ENCODE results near the gene GPR158. TPM values are rescaled to one million over a fixed set of nuclear protein-coding genes. Genes with fewer than 3 reads are reported as not detected.

Gene GPR158
- total and polyA plus RNA-seq, 9 of the 15 experiments (the other 6 are each of a cell fraction or from before 2014, with no cell fraction given): 4.0 to 7.6 (median 5.0) TPM

GRCh38 chr10:25162391-25162790 lies 12.4 kb upstream of the GPR158 start:
- FAIRE-seq (no peak), DNase-seq (ENCODE audit: extremely low read depth in 1 of 4, low spot score in 3 of 4) (no peak), ATAC-seq (no peak)
- 0% methylated on average over 2 of the region's 2 CpGs for WGBS (ENCODE audit: insufficient coverage, low coverage, missing lambda C conversion rate)
- Histone ChIP-seq H3K36me3 (ENCODE audit: control insufficient read depth, insufficient read depth, low read length) (no peaks in the 10 kb centered on the region), H3K4me2 (ENCODE audit: insufficient read depth, low read length) (no peak overlapping the region), H3K9me3 (replicated peaks; ENCODE audit: control insufficient read depth, insufficient read depth, low read depth, low read length) (no peaks in the 10 kb centered on the region), H3K4me1 (replicated peaks in 1 of 2; ENCODE audit: control insufficient read depth in 2 of 2, insufficient read depth in 2 of 2, low read length in 2 of 2) (no peaks in the 10 kb centered on the region), H3K4me3 (no peak overlapping the region), H2AFZ (ENCODE audit: low read depth, low read length) (no peak overlapping the region), H3K27ac (ENCODE audit: extremely low read depth, low read depth, low read length) (no peak overlapping the region), H3K9me1 (ENCODE audit: control insufficient read depth, insufficient read depth, low read length) (no peaks in the 10 kb centered on the region), H3K79me2 (ENCODE audit: control insufficient read depth, insufficient read depth, low read length) (no peaks in the 10 kb centered on the region), H3K9ac (ENCODE audit: insufficient read depth in 1 of 2, low read depth in 2 of 2, low read length in 2 of 2) (no peak overlapping the region), H4K20me1 (replicated peaks; ENCODE audit: control insufficient read depth, insufficient read depth, low read length) (no peaks in the 10 kb centered on the region), H3K27me3 (ENCODE audit: control insufficient read depth in 2 of 2, insufficient read depth in 2 of 2, low read length in 2 of 2) (no peaks in the 10 kb centered on the region; a peak in 2 of 5 replicates)
- intact Hi-C loops (cut with micrococcal nuclease): no loop called here
- in situ Hi-C loops (cut with MboI): no loop called here
- ChIA-PET CTCF (ENCODE audit: low intra/inter-chr PET ratio) (no interaction called here), POLR2A (no interaction called here)
- TF ChIP-seq KHSRP (IDR thresholded peaks at IDR 0.05) (no peak), ATF7 (IDR thresholded peaks at IDR 0.05) (no peak), ZNF3 (CRISPR knock-in tag; IDR thresholded peaks at IDR 0.05) (no peak), C11orf30 (IDR thresholded peaks at IDR 0.05; ENCODE audit: low read depth) (no peak), ZFX (CRISPR knock-in tag; IDR thresholded peaks at IDR 0.05) (no peak), SLC30A9 (CRISPR knock-in tag; IDR thresholded peaks at IDR 0.05) (no peak), NR3C1 (CRISPR knock-in tag; IDR thresholded peaks at IDR 0.05) (no peak), MTA3 (IDR thresholded peaks at IDR 0.05; ENCODE audit: borderline replicate concordance) (no peak), ZNF143 (CRISPR knock-in tag; IDR thresholded peaks at IDR 0.05) (no peak), SOX6 (IDR thresholded peaks at IDR 0.05) (no peak), DDX20 (tag; IDR thresholded peaks at IDR 0.05; ENCODE audit: low read depth) (no peak), THAP12 (CRISPR knock-in tag; IDR thresholded peaks at IDR 0.05) (no peak), ZHX1 (conservative IDR thresholded peaks at IDR 0.05; ENCODE audit: low read length) (no peak), NR1H2 (CRISPR knock-in tag; IDR thresholded peaks at IDR 0.05) (no peak), CBFB (CRISPR knock-in tag; IDR thresholded peaks at IDR 0.05) (no peak), ZBTB5 (IDR thresholded peaks at IDR 0.05) (no peak), ZNF41 (CRISPR knock-in tag; conservative IDR thresholded peaks at IDR 0.05) (no peak)
- no TSS peak for BruUV-seq (replicated peaks)
